Left ventricle myocardium superior (tissue), 1 donor: ENCODE data around the gene WWOX. TPM values are rescaled to one million over a fixed set of nuclear protein-coding genes. Genes with fewer than 3 reads are reported as not detected.

Source experiments
- ATAC-seq: fragments of 200-7000 bp; cut with Tn5 transposase; one replicate; pipeline ENCODE4 v1.9.1; 2020; ENCODE audit warnings: mild to moderate bottlenecking, moderate library complexity
- DNase-seq: peaks from one replicate; pipeline ENCODE4 v3.0.0-alpha.2; 2020
- intact Hi-C: fragments of 100-400 bp; cut with micrococcal nuclease; formaldehyde crosslinking; loops from one replicate; pipeline ENCODE4 v1.11.0; 2022
- total RNA-seq: library from RNA; stranded (reverse); fragmentation: NEBNext Ultra II Directional; extraction: Animal tissue kit (Norgen Biotek cat#: 25700); gene quantifications from one replicate; pipeline ENCODE4 v1.2.1, GENCODE V29; 2021
- donor health status: DM: no; HTN: yes; CAD: no; lungs with severe emphysema.

Gene WWOX
- total RNA-seq, 1 donor from 2014 or later, result 12.8 TPM

GRCh38 chr16:78629173-78629572 lies 529.7 kb downstream of the WWOX start:
- ATAC-seq (no peak), DNase-seq (no peak)
- intact Hi-C loops, result no loop called here

DNA sequence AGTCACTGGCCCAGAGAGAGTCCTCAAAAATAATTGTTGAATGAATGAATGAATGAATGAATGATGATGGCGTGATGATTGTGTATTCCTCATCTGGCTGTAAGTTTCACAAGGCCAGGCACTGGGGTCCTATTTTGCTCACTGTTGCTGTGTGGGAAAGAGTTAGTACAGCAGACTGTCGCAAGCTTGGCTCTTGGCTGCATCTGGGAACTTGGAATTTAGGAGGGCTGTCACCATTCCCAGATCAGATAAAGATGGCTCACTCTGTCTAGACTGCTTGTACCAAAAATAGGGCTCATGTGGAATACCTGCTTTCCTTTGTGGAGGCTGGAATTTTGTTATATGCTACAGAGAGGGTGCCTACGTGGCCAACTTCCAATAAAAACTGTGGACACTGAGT lies 530.6 kb downstream of the WWOX start:
- DNase-seq (no peak), ATAC-seq (no peak)
- intact Hi-C loops, result no loop called here

- ATAC-seq (no peak), DNase-seq (no peak)
- intact Hi-C loops, result no loop called here
Measured at GRCh38 chr16:78633551-78633950, 534.1 kb downstream of the WWOX start.

- ATAC-seq (no peak), DNase-seq (no peak)
- intact Hi-C loops, result no loop called here
Measured at GRCh38 chr16:78635807-78636206, 536.4 kb downstream of the WWOX start.

DNA sequence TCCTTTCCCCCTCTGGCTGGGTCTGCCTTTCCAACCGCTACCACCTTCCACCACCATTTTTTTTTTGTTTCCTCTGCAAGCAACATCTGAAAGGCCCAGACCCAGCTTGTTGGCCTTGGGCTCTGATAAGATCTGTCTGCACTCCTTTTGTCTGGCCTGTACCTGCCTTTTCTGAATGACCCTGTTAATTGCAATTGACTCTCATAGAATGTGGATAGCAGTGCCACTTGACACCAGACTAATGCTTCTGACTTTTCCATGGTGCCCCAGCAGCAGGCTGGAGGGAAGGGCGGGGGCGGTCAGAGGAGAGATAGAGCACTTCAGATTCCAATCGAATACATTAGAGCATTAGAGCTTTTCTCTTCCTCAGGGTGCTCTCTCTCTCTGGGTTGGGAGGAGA lies 538.9 kb downstream of the WWOX start:
- ATAC-seq (no peak), DNase-seq (no peak)
- intact Hi-C loops, result no loop called here

DNA sequence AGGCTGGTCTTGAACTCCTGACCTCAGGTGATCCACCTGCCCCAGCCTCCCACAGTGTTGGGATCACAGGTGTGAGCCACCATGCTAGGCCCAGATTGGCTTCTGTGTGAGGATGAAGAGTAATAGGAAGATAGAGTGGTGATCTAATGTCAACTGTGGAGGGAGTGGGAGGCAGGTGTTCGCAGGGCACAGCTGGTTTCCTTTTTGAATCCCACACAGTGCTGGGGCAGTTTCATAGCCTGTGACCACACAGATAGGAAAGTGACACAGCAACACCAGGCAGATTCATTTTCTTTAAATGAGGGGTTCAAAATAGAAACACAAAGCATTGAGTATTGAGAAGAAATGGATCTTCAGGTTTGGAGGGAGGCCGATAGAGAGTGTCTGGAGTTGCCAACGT lies 540.3 kb downstream of the WWOX start:
- DNase-seq (no peak), ATAC-seq (no peak)
- intact Hi-C loops, result no loop called here

- DNase-seq (no peak), ATAC-seq (no peak)
- intact Hi-C loops, result no loop called here
Measured at GRCh38 chr16:78640886-78641285, 541.4 kb downstream of the WWOX start.

GRCh38 chr16:78641433-78641832 lies 542.0 kb downstream of the WWOX start:
- intact Hi-C loops, result no loop called here

DNA sequence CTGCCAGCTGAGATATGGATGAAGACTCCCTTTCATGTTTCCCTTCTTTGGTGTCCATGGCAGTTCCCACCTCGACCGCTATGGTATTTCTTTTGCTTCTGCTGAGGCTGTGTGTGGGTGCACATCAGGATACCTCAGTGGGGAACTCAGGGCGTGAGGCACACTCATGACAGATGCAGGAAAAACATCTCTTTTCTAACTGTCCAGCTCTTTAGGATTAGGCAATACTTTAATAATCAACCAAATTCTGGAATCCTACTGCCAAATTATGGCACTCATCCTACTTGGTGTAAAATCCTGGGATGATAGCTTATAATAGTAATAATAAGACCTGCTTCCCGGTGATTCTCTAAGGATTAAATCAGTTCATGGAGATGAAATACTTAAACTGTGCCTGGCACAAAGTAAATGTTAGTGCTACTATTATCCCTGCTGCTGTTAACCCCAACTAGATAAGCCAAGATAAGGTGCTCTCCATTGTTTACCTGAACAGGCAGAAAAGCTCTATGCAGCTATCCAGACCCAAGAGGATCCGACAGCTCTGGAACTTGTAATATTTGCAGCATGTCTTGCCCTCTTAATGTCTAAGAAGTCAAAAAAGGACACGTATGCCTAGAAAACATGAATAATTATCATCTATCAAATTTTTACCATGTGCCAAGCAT lies 543.3 kb downstream of the WWOX start:
- DNase-seq (no peak), ATAC-seq (no peak)
- intact Hi-C loops, result no loop called here

More at GRCh38 chr16:78641433-78641832, 542.0 kb downstream of the WWOX start:
- DNase-seq, result no peak
- no peak for ATAC-seq

DNA sequence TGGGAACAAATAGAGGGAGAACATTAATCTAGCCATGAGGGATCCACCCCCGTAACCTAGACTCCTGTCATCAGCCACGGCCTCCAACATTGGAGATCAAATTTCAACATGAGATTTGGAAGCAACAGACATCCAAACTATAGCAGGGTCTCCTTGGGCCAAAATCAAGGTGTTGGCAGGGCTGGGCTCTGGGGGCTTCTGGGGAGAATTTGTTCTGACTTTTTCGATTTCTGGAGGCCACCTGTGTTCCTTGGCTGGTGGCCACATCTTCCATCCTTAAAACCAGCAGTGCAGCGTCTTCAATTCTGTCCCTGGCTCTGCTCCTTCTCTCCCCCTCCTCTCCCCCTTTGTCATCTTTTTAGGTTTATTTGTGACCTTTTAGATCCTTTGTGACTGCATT lies 546.2 kb downstream of the WWOX start:
- intact Hi-C loops, result no loop called here
- DNase-seq, result no peak

DNA sequence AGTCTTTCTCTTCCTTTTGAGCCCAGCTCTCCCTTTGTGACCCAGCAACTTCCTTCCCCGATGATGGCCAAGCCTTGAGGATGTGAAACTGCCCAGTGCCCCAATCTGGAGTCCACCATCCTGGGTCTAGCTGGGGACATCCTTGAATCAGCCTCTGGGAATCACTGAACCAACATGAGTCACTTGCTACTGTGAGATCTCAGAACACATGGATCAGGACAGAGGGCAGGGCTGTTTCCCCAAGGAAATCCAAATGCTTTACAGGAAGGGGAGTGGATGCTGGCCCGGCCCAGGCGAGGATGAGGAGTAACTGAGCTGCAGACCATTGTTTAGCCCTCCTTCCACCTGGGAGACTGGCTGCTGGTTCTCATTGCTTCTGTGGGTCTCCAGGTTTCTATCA lies 547.6 kb downstream of the WWOX start:
- ATAC-seq, result peak; percentile 75

More for the DNA sequence above, 546.2 kb downstream of the WWOX start:
- ATAC-seq, result no peak

DNA sequence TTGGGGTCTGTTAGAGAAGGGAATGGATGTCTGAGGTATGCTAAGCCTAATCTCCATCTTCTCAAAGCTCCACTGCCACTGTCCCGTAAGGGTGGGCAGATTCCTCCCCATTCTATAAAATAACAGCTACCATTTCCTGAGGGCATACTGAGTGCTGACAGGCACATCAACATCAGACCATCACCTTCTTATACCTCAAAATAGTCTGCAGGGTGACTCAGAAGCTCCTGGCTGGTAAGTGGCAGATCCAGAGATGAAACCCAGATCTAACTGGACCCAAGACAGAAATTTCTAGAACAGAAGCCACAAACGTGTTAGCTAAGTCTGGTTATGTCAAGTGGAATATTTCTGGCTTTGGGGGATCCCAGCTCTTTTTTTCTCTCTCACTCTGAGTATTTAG lies 548.0 kb downstream of the WWOX start:
- ATAC-seq (peak; percentile 63), DNase-seq (no peak)
- intact Hi-C loops, result no loop called here

More for the DNA sequence above, 547.6 kb downstream of the WWOX start:
- intact Hi-C loops, result no loop called here
- DNase-seq, result no peak

GRCh38 chr16:78648517-78648916 lies 549.1 kb downstream of the WWOX start:
- ATAC-seq (peak; percentile 27), DNase-seq (no peak)
- intact Hi-C loops, result no loop called here

DNA sequence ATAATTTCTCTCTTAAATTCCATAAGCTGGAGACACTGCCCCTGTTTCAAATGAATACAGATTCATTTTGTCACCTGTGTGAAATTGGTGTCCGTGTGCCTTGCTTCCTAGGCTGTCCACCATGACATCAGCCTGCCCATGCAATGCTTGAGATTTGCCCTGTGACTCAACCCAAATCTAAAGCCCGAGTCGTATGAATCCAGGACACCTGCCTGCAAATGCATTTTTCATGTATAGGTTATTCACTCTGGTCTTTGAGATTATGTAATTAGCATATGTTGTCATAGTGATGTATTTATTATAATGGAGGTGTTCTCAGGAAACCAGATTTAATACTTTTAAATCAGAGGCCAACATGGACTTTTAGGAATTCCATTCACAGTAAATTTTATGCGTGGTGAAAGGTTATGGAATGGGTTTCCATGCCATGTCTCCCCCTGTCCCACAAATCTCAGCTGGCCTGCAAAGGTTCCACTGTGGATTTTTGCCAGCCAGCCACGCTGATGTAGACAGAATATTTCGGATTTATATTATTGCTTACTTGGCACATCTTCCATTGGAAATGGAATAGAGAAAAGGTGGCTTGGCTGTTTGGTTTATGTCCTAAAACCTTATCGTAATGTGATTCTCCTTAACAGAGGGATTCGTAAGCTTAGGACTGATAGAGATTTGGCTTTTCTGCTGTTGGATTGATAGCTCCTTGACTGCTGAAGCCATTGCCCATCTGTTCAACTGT lies 551.1 kb downstream of the WWOX start:
- ATAC-seq (no peak), DNase-seq (no peak)
- intact Hi-C loops, result no loop called here

DNA sequence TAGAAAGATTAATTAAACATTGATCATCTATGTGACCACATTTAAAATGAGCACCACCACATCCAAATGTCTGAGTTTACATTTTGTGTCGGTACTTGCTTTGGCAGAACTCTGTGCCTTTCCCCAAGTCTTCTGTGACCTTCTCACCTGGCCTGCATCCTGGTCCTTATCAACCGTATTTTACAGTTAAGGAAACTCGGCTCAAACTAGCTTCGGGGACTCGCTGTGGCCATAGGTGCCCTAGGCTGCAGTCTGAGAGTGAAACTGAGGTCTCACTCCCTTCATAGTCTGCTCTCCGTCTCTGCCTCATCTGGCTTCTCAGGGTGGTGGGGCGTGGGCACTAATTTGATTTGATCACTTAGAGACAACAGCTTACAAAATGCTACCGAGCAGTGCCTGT lies 555.5 kb downstream of the WWOX start:
- intact Hi-C loops, result no loop called here
- DNase-seq (no peak), ATAC-seq (no peak)

DNA sequence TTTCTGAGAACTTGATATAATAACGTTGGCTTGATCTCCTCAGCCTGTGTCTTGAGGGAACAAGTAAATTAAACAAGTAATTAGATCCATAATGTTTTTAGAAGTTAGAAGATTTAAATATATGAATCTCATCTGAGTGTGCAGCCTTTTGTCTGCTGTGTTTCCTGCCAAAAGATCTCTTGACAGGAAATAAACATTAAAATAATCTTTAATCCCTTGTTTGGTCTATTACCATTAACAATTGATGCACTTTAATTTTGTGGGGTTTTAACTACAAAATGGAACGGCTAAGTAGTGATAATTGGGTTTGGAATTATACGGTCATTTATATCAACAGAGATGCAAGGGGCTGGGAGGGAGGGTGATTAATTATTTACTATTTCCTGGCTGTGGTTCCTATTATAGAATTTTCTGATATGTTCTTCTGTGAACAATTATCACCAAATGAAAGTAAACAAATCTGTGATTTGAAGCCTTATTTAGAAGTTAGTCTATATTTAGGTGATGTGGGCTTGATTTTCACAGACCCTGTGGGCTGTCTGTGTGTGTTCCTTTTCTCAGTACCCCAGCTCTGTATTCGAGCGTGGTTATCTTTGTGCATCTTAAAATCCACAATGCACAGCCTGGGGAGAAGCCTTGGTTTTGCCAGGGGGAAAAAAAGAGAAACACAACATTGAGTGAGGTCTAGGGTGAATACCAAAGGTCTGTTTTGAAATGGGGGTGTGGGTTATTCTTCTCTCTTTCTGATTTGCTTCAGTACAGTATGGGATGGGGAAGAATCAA lies 556.1 kb downstream of the WWOX start:
- no peak for ATAC-seq
- DNase-seq, result no peak
- intact Hi-C loops, result no loop called here

DNA sequence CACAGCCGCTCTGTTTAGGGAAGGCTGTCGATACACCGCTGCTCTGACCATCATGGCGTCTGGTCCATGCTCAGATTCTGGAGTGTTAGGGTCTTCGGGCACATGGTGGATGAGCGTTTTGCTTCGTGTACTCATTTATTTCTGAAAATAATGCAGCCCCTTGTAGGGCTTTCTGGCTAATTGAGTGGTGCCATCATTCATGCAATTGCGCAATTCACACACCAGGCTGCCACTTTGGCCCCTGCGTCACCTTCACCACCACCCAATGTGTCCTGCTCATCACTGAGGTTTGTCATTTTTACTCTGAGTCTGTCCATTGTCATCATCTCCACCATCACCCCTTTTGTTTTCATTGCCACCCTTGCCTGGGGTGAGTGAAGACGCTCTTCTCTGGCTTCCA lies 557.4 kb downstream of the WWOX start:
- intact Hi-C loops, result no loop called here
- DNase-seq (no peak), ATAC-seq (no peak)

DNA sequence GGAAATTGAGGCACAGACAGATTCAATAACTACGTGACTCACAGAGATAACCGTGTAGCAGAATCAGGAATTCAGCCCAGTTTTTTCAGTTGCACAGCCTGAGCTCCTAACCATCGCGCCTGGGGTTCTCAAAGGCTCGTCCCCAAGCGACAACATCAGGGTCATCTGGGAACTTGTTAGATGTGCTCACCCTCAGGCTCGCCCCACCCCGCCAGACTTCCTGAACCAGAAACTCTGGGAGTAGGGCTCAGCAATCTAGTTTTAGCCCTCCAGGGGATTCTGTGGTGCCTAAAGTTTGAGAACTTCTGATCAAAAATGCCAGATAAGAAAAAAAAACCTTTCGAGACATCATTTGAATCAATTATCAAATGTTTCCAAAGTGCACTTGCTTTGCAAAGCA lies 559.8 kb downstream of the WWOX start:
- intact Hi-C loops, result no loop called here
- peak; percentile 47 for ATAC-seq
- DNase-seq, result peak; percentile 44

DNA sequence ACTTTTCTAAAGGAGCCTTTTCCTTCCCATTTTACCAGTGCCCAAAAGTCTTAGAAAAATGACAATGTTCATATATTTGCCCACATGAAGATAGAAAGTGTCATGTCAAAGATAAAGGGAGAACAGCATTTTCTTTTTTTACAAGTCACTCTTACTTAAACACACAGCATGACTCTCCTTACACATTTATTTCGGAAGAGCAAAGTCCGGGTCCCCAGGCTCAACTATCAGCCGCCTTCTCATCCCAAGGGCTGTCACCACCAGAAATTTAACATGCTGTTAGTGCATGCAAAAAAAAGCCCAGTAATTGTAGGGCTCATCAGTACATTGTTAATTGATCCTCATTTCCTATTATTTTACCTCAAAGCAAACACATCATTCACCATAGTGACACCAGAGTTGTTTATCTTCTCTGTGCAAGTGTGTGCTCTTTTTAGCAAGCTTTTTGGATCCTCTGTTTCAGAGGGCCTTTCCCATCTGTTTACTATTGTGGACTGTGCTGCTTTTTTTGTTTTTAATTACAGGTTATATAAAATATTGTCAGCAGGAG lies 560.3 kb downstream of the WWOX start:
- intact Hi-C loops, result no loop called here
- DNase-seq (no peak), ATAC-seq (no peak)

DNA sequence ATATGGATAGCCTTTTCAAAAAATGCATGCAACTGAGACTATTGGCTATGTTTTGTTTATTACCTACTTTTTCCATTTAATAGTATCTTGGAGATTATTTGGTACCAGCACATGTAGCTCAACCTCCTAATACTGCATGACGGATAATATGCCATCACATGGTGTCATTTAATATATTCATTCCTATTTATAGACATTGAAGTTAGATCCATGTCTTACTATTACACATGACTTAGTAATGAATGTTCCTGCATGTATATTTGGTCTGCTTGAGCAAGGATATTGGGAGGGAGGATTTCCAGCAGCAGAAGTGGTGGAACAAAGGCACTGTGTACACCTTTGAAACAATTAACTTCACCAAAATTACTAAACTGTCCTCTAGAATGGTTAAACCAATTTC lies 561.3 kb downstream of the WWOX start:
- ATAC-seq (no peak), DNase-seq (no peak)
- intact Hi-C loops, result no loop called here
